A549 (cell line): ENCODE measurements around the gene KIF3A. TPM values are rescaled to one million over a fixed set of nuclear protein-coding genes. Genes with fewer than 3 reads are reported as not detected.

Source experiments
- ATAC-seq, 2 experiments: fragments of 200-7000 bp in 1 of 2; fragments of >200 bp in 1 of 2; cut with Nextera tagmentation in 1 of 2; cut with Tn5 transposase in 1 of 2; 3 replicates each; pipeline versions ENCODE4 v1.8.0 to v1.9.1; 2018 to 2020; ENCODE audit warnings: mild to moderate bottlenecking in 1 of 2, moderate library complexity in 1 of 2
- CTCF ChIA-PET: fragments of 300-600 bp; sonication (Branson Sonifier 250); formaldehyde crosslinking; extraction: SDS; loops from one replicate; lab custom pipeline; 2021; ENCODE audit warnings: antibody characterized with exemption, inconsistent platforms; lab: Yijun Ruan, JAX
- POLR2A ChIA-PET: fragments of 350-600 bp; formaldehyde crosslinking; extraction: SDS; loops from one replicate; lab custom pipeline; 2021; ENCODE audit warnings: antibody characterized with exemption, inconsistent platforms; lab: Yijun Ruan, JAX
- DNase-seq, 2 experiments: peaks; one replicate each; pipeline versions ENCODE4 v3.0.0 to v3.0.0-alpha.2; 2011 to 2016; ENCODE audit warnings: low read depth in 1 of 2, low spot score in 1 of 2
- FAIRE-seq: peaks from 2 replicates; lab custom pipeline; 2011; peaks lifted over from hg19 to GRCh38; lab: Jason Lieb, UNC
- H3K27ac ChIP-seq, 2 experiments: fragments of >200 bp; sonication (Bioruptor Twin); formaldehyde crosslinking; 3 replicates each; pipeline ENCODE4 v1.5.1; 2016 to 2017
- H3K4me1 ChIP-seq: fragments of >200 bp; sonication (Bioruptor Twin); formaldehyde crosslinking; 3 replicates; pipeline ENCODE4 v1.6.1; 2016
- H3K4me2 ChIP-seq: fragments of >200 bp; sonication (Bioruptor Twin); formaldehyde crosslinking; 3 replicates; pipeline ENCODE4 v1.6.1; 2016
- H3K4me3 ChIP-seq: fragments of >200 bp; sonication (Bioruptor Twin); formaldehyde crosslinking; 3 replicates; pipeline ENCODE4 v1.5.1; 2016
- H3K9me3 ChIP-seq: fragments of >200 bp; sonication (Bioruptor Twin); formaldehyde crosslinking; 3 replicates; pipeline ENCODE4 v1.6.1; 2016
- CBX8 ChIP-seq: fragments of 200-600 bp; sonication (generic); IDR thresholded peaks from 2 replicates; pipeline ENCODE4 v1.6.1; 2016
- CHD2 ChIP-seq: fragments of 150-350 bp; IDR thresholded peaks from 2 replicates; pipeline ENCODE4 v1.6.1; 2014; ENCODE audit warnings: low read length; ENCODE audit not compliant: partially characterized antibody
- CHD4 ChIP-seq: fragments of 200-600 bp; sonication (generic); IDR thresholded peaks from 2 replicates; pipeline ENCODE4 v1.6.1; 2016; ENCODE audit warnings: antibody characterized with exemption, mild to moderate bottlenecking, borderline replicate concordance
- EHF ChIP-seq: fragments of 250-450 bp; sonication (Bioruptor Pico); IDR thresholded peaks from 2 replicates; pipeline ENCODE4 v1.5.0; 2020; ENCODE audit warnings: mild to moderate bottlenecking
- FOSB ChIP-seq: fragments of 250-450 bp; sonication (Bioruptor Pico); IDR thresholded peaks from 2 replicates; pipeline ENCODE4 v1.5.0; 2020; ENCODE audit warnings: mild to moderate bottlenecking, moderate library complexity
- FOSL2 ChIP-seq, 2 experiments: fragments of 450-650 bp in 1 of 2; fragments of >200 bp in 1 of 2; sonication (Bioruptor Twin) in 1 of 2; formaldehyde crosslinking; IDR thresholded peaks; 2 replicates each; pipeline versions ENCODE4 v1.5.0 to v1.6.1; 2016 to 2020; ENCODE audit warnings: mild to moderate bottlenecking in 1 of 2, moderate library complexity in 1 of 2
- HEYL ChIP-seq: fragments of 250-450 bp; sonication (Bioruptor Pico); IDR thresholded peaks from 2 replicates; pipeline ENCODE4 v1.8.0; 2021; ENCODE audit warnings: mild to moderate bottlenecking, moderate library complexity
- HOXA7 ChIP-seq: fragments of 250-450 bp; sonication (Bioruptor Pico); IDR thresholded peaks from 2 replicates; pipeline ENCODE4 v1.5.0; 2020; ENCODE audit warnings: mild to moderate bottlenecking, moderate library complexity
- JUN ChIP-seq, 2 experiments: fragments of >200 bp; sonication (Bioruptor Twin); formaldehyde crosslinking; IDR thresholded peaks; 2 replicates in 1 of 2; 3 replicates in 1 of 2; pipeline ENCODE4 v1.6.1; 2016 to 2017
- KDM1A ChIP-seq: fragments of 200-600 bp; sonication (generic); IDR thresholded peaks from 2 replicates; pipeline ENCODE4 v1.6.1; 2016; ENCODE audit warnings: low read depth, mild to moderate bottlenecking
- KDM5A ChIP-seq: fragments of 200-600 bp; sonication (generic); IDR thresholded peaks from 2 replicates; pipeline ENCODE4 v1.6.1; 2016; ENCODE audit warnings: antibody characterized with exemption, mild to moderate bottlenecking
- MYC ChIP-seq: IDR thresholded peaks from 2 replicates; pipeline ENCODE4 v1.6.1; 2012; ENCODE audit warnings: mild to moderate bottlenecking, inconsistent platforms, low read length, improper control_type of control experiment, borderline replicate concordance
- NFE2L2 ChIP-seq: fragments of 150-350 bp; conservative IDR thresholded peaks from 2 replicates; pipeline ENCODE4 v1.6.1; 2014; ENCODE audit warnings: low read length
- POLR2AphosphoS2 ChIP-seq: conservative IDR thresholded peaks from 2 replicates; pipeline ENCODE4 v1.6.1; 2012; ENCODE audit warnings: low read length, improper control_type of control experiment, inconsistent platforms
- RARB ChIP-seq: fragments of 250-450 bp; sonication (Bioruptor Pico); IDR thresholded peaks from 2 replicates; pipeline ENCODE4 v1.8.0; 2021; ENCODE audit warnings: mild to moderate bottlenecking, moderate library complexity
- RCOR1 ChIP-seq: fragments of 150-350 bp; IDR thresholded peaks from 2 replicates; pipeline ENCODE4 v1.6.1; 2014; ENCODE audit warnings: antibody characterized with exemption, low read length, low read depth
- REST ChIP-seq: fragments of 200-600 bp; sonication (generic); IDR thresholded peaks from 2 replicates; pipeline ENCODE4 v1.6.1; 2016; ENCODE audit warnings: antibody characterized with exemption, mild to moderate bottlenecking, moderate library complexity
- SREBF2 ChIP-seq: fragments of 450-650 bp; IDR thresholded peaks from 2 replicates; pipeline ENCODE4 v1.6.1; 2014; ENCODE audit warnings: mild to moderate bottlenecking, moderate library complexity
- TP53 ChIP-seq: fragments of 250-450 bp; sonication (Bioruptor Pico); IDR thresholded peaks from 2 replicates; pipeline ENCODE4 v1.5.0; 2021; ENCODE audit warnings: mild to moderate bottlenecking, moderate library complexity
- USF2 ChIP-seq: fragments of 450-650 bp; IDR thresholded peaks from 2 replicates; pipeline ENCODE4 v1.6.1; 2014; ENCODE audit warnings: antibody characterized with exemption
- ZC3H11A ChIP-seq: fragments of 450-650 bp; IDR thresholded peaks from 2 replicates; pipeline ENCODE4 v1.6.1; 2014; ENCODE audit warnings: antibody characterized with exemption, mild to moderate bottlenecking
- ZFP36 ChIP-seq: fragments of 450-650 bp; IDR thresholded peaks from 2 replicates; pipeline ENCODE4 v1.6.1; 2014; ENCODE audit warnings: borderline replicate concordance; ENCODE audit not compliant: partially characterized antibody
- ZNF302 ChIP-seq: fragments of 250-450 bp; sonication (Bioruptor Pico); IDR thresholded peaks from 2 replicates; pipeline ENCODE4 v1.9.0; 2021; ENCODE audit warnings: inconsistent platforms, mild to moderate bottlenecking, moderate library complexity
- WGBS: methylation state at CpG from one replicate; pipeline ENCODE4 v1.1.6; 2017; ENCODE audit errors: missing lambda C conversion rate; 5-methylcytosine and 5-hydroxymethylcytosine counted together
- polyA plus RNA-seq, 4 experiments: library from polyadenylated mRNA; depleted of rRNA in 3 of 4; stranded (reverse); fragments of >200 nt; fragmentation: RNase III in 1 of 4; extraction: RNeasy Plus Mini Kit Qiagen cat#74134 plus additional on column Dnase treatment in 1 of 4; gene quantifications; 2 replicates in 3 of 4; 3 replicates in 1 of 4; pipeline ENCODE4 v1.2.3, GENCODE V29; 2011 to 2017

Gene KIF3A
- polyA plus RNA-seq, 2 of the 4 experiments (the other 2 are of a cell fraction) = 12.8 to 20.5 TPM

- WGBS = 89% methylated on average over 2 of the region's 2 CpGs
- FAIRE-seq = no peak
- no peak overlapping the region for H3K4me2 ChIP-seq
Observed at GRCh38 chr5:132749506-132749905, 12.2 kb upstream of the KIF3A start.

GRCh38 chr5:132748522-132749000, 11.2 kb upstream of the KIF3A start:
- H3K4me1 ChIP-seq = no peaks in the 10 kb centered on the region
- H3K27ac ChIP-seq = no peak overlapping the region
- H3K4me2 ChIP-seq = no peak overlapping the region
- 88% methylated on average over 10 of the region's 10 CpGs for WGBS
- FAIRE-seq = no peak
- ChIA-PET CTCF (interaction anchor here (0.5 to 6.6 kb wide), 4 partner anchors 13 to 937 kb away, joined by 3 to 64 read pairs (median 3); no protein-coding TSS in a partner anchor), POLR2A (no interaction called here)
- no peak for ATAC-seq
- TF ChIP-seq RARB (CRISPR knock-in tag) (no peak), ZC3H11A (no peak), KDM5A (no peak), HEYL (CRISPR knock-in tag) (no peak), CHD4 (no peak), REST (no peak), CBX8 (no peak), HOXA7 (no peak), FOSB (CRISPR knock-in tag) (no peak), MYC (no peak), KDM1A (no peak), FOSL2 (IDR thresholded peaks at IDR 0.05) (no peak), FOSL2 (CRISPR knock-in tag; IDR thresholded peaks at IDR 0.05) (no peak)
- DNase-seq = no peak
- no peaks in the 10 kb centered on the region for H3K9me3 ChIP-seq
- H3K4me3 ChIP-seq = no peak overlapping the region

More at GRCh38 chr5:132749506-132749905, 12.2 kb upstream of the KIF3A start:
- H3K9me3 ChIP-seq = no peaks in the 10 kb centered on the region
- H3K4me1 ChIP-seq = no peaks in the 10 kb centered on the region
- TF ChIP-seq JUN (IDR thresholded peaks at IDR 0.05) (no peak), POLR2AphosphoS2 (no peak), TP53 (CRISPR knock-in tag) (no peak), RCOR1 (no peak), NFE2L2 (no peak), CHD2 (no peak), ZFP36 (no peak), EHF (no peak), MYC (no peak), SREBF2 (no peak), RARB (CRISPR knock-in tag) (no peak), USF2 (no peak), ZNF302 (CRISPR knock-in tag) (no peak)
- H3K27ac ChIP-seq = no peak overlapping the region
- no peak for ATAC-seq
- no peak overlapping the region for H3K4me3 ChIP-seq
- ChIA-PET CTCF (interaction anchor here (0.7 to 6.6 kb wide), 4 partner anchors 13 to 71 kb away, joined by 3 to 64 read pairs (median 4); no protein-coding TSS in a partner anchor), POLR2A (no interaction called here)
- no peak for DNase-seq
